Prostate gland (tissue), 2 donors: ENCODE measurements around the gene ENO3.

Experiments
- POLR2A ChIP-seq: fragments of 450-650 bp; IDR thresholded peaks from one replicate; pipeline ENCODE4 v1.6.1; 2016; ENCODE audit warnings: antibody characterized with exemption, mild to moderate bottlenecking
- TF ChIP-seq, protein P1 (sequence below), 4 experiments: fragments of 200-600 bp in 2 of 4; fragments of 450-650 bp in 2 of 4; sonication (generic) in 2 of 4; IDR thresholded peaks; 1 replicate in 3 of 4; 2 replicates in 1 of 4; pipeline ENCODE4 v1.5.1; 2016 to 2019; ENCODE audit warnings: antibody characterized with exemption in 4 of 4, mild to moderate bottlenecking in 2 of 4, moderate library complexity in 2 of 4

- TF ChIP-seq, protein P1, sequence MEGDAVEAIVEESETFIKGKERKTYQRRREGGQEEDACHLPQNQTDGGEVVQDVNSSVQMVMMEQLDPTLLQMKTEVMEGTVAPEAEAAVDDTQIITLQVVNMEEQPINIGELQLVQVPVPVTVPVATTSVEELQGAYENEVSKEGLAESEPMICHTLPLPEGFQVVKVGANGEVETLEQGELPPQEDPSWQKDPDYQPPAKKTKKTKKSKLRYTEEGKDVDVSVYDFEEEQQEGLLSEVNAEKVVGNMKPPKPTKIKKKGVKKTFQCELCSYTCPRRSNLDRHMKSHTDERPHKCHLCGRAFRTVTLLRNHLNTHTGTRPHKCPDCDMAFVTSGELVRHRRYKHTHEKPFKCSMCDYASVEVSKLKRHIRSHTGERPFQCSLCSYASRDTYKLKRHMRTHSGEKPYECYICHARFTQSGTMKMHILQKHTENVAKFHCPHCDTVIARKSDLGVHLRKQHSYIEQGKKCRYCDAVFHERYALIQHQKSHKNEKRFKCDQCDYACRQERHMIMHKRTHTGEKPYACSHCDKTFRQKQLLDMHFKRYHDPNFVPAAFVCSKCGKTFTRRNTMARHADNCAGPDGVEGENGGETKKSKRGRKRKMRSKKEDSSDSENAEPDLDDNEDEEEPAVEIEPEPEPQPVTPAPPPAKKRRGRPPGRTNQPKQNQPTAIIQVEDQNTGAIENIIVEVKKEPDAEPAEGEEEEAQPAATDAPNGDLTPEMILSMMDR (IDR thresholded peaks at IDR 0.05) = no peak
- no peak for TF ChIP-seq POLR2A
These were observed 21.4 kb downstream of the ENO3 start for GRCh38 chr17:4972322-4972721.
